HG03095 (cell line): ENCODE measurements around the gene KLHL22.
A peak's percentile ranks its signal among the peaks of the same experiment; 100 is the strongest.
"Not testable (repeated sequence)": the region's sequence is repeated elsewhere in the genome, so short reads cannot be mapped to it uniquely, and the experiment has no call there.

Source experiments
- ATAC-seq: cut with Tn5 transposase; IDR thresholded peaks from one replicate; pipeline ENCODE4 v1.9.1; 2021; ENCODE audit warnings: moderate library complexity; ENCODE audit not compliant: unreplicated experiment

Gene KLHL22, protein sequence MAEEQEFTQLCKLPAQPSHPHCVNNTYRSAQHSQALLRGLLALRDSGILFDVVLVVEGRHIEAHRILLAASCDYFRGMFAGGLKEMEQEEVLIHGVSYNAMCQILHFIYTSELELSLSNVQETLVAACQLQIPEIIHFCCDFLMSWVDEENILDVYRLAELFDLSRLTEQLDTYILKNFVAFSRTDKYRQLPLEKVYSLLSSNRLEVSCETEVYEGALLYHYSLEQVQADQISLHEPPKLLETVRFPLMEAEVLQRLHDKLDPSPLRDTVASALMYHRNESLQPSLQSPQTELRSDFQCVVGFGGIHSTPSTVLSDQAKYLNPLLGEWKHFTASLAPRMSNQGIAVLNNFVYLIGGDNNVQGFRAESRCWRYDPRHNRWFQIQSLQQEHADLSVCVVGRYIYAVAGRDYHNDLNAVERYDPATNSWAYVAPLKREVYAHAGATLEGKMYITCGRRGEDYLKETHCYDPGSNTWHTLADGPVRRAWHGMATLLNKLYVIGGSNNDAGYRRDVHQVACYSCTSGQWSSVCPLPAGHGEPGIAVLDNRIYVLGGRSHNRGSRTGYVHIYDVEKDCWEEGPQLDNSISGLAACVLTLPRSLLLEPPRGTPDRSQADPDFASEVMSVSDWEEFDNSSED

DNA sequence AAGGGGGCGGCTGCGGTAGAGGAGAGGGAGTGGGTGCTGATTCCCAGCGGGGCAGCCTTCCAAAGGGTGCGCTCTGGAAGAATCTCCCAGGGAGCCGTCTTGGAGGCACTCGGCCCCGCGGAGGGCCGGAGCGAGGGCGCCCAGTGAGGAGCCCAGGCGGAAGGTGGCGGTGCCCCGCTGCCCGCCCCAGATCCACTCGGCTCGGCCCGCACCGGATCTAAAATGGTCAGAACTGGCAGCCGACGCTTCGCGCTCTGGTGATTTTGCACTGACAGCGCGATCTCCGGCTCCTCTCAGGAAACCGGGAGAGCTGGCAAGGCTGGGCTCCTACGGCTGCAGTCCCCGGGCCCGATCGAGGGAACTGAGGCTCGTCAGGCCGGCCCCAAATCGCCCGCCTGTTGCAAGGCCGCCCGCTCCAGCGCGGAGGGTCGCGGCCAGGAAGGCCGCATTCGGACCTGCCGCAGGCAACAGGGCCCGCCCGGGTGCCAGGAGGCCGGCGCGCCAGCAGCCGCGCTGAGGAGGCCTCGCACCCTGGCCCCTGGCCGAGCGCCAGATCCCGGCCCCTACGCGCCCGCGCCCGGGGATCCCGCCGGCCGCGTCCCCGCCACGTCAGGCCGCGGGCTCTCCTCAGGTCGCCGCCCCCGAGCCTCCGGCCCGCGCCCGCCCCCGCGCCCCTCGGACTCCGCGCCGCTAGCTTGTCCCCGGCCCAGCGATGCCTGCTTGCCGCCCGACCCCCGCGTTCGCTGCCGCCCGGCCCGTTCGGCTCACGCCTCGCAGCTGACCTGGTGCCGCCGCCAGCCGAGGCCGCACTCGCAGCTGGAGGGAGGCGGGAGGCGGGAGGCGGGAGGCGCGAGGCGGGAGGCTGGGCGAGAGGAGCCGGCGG is at the start of gene KLHL22:
Gene KLHL22 (minus strand): TSS at position 818 of the 883 bp plus-strand sequence. CDS start 6,584 bp downstream, outside the sequence.
- peak; percentile 16 for ATAC-seq

DNA sequence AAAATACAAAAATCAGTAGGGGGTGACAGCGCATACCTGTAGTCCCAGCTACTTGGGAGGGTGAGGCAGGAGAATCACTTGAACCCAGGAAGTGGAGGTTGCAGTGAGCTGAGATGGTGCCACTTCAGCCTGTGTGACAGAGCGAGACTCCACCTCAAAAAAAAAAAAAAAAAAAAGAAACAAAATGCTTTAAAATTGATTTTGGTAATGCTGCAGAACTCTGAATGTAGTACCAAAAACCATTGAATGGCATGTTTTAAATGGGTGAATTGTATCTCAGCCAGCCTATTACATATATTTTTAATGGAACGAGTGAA is 49.7 kb upstream of the KLHL22 start:
- not testable (repeated sequence) for ATAC-seq

DNA sequence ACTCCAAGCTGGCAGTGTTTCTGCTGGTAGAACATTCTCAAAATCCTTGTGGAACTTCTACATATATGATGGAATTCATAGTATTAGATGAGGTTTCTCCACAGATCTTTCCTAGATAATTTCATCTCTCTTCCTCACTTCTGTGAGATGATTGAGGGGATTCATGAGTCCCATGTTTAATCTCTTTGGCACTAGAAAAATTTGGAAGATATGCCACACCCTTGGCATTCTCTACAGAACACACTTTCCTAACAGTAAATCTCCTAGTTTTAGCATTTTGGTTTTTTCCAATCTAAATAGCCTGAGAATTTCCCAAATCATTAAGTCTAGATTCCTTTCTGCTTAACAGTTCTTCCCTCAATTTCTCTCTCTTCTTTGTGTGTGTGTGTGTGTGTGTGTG is 47.1 kb upstream of the KLHL22 start:
- ATAC-seq: no peak

DNA sequence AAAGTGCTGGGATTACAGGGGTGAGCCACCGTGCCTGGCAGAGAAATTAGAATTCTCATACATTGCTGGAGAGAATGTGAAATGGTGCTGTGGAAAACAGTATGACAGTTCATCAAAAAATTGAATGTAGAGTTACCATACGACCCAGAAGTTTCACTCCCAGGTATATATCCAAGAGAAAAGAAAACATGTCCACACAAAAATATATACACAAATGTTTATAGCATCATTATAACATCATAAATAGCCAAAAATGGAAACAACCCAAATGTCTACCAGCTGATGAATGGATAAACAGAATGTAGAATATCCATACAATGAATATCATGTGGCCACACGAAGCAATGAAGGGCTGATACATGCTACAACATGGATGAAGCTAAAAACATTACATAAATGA is 46.5 kb upstream of the KLHL22 start:
- no peak for ATAC-seq

DNA sequence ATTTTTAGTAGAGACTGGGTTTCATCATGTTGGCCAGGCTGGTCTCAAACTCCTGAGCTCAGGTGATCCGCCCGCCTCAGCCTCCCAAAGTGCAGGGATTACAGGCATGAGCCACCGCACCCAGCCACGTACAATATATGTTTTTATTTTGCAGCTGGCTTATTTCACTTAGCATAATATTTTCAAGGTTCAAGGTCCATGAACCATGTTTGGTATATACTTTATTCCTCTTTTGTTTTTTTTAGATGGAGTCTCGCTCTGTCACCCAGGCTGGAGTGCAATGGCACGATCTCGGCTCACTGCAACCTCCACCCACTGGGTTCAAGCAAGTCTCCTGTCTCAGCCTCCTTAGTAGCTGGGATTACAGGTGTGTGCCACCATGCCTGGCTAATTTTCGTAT is 43.3 kb upstream of the KLHL22 start:
- ATAC-seq: not testable (repeated sequence)

DNA sequence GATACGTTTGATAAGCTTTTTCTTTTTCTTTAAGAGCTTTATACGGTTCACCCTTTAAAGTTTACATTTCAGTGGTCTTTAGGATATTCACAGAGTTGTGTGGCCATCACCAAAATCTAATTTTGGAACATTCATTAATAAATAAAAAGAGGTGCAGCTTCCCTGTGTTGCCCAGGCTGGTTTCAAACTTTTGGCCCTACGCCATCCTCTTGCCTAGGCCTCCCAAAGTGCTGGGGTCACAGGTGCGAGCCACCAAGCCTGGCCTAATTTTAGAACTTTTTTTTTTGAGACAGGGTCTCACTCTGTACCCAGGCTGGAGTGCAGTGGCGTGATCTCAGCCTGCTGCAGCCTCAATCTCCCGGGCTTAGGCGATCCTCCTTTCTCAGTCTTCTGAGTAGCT is 42.4 kb upstream of the KLHL22 start:
- no peak for ATAC-seq

DNA sequence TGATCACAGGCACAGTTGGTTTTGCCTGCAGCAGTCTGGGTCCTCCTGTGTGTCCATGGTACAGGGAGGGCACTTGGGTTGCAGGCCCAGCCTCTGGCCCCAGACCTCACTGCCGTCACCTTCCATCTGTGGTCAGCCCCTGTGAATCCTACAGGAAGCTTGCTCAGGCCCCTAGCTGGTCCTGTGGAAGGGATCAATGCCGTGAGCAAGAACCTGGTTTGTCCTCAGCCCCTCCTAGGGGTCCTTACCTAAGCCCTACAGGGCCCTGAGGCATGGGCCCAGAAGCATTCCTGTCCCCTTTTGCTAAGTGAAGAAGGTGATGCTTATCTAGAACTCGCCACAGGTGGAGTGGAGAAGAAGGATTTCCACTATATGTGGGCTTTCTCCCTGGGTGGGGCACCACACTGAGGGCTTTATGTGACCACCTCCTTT is 41.7 kb upstream of the KLHL22 start:
- ATAC-seq: no peak

DNA sequence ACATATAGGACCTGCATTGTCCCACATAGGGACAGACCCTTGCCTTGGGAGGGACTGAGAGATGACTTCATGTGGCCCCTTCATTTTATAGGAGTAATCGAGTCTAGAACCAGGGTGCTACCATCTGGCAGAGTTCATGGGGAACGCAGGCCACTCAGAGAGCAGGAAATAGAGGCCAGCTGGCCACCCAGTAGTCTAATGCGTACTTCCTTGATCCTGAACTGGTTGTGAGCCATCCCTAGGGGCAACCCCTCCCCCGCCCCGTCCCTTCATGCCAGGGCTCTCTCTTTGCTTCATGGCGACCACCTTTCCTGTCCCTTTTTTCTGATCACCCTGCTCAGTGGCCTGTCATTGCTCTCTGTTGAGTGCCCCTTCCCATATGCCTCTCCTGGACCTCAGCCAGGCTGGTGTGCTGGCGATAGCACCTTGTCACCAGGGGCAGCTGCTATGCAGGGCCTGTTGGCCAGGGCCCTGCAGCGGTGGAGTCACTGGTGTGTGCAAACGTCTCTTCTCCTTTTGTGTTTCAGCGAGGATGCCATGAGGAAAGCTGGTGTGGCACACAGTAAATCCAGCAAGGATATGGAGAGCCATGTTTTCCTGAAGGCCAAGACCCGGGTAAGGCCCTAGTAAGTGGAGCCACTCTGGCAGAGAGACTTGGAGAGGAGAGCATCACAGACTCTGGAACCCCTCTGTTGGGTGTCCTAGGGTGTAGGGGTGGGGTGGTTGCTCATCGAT is 41.2 kb upstream of the KLHL22 start:
- ATAC-seq: no peak

DNA sequence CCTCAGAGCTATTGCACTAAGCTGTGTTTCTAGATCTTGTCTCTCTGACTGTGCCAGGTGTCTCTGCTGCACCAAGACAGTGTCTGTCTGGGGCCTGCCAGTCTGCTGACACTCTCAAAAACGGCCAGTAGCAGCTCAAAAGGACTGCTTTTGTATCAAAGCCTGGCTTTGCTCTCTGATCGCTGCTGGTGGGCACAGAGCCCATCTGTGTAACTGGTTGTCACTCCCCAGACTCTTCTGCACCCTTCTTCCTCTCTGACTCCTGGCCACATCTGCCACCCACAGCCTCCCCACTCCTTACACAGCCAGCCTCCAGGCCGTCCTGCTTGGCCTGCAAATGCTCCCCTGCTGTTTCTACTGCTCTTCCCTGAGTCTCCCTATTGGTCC is 38.3 kb upstream of the KLHL22 start:
- no peak for ATAC-seq

DNA sequence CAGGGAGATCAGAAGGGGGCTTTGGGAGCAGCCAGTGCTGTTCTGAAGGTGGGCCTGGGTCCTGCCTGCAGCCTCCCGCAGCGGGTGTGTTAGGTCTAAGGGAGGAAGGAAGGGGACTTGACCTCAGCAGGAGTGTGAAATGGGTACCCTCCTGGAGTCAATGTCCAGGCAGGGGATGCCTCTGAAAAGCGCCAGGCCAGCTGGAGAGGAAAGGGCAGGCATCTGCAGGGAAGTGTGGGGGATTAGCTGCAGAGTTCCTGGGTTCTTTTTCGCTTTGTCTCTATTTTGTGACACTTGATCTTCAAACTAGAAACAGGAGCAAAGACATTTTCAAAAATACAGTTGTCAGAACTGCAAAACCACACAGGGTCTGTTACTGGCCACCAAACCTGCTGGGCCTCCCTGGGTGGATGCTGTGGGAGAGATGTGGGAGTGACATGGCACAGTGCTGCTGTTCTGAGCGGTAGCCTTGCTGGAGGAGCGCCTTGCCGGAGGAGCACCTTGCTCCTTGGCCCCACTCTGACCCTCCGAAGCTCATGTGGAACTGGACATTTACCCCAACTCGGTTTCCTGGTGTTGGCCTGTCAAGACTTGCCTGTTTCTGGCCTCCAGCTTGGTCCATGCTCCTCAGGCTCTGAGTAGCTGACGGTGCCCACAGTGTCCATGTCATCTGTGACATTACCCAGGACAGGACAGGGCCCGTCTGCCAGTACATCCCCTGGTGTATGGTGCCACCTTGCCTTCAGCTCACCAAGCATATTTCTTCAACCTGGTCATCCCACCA is 37.7 kb upstream of the KLHL22 start:
- ATAC-seq: no peak

DNA sequence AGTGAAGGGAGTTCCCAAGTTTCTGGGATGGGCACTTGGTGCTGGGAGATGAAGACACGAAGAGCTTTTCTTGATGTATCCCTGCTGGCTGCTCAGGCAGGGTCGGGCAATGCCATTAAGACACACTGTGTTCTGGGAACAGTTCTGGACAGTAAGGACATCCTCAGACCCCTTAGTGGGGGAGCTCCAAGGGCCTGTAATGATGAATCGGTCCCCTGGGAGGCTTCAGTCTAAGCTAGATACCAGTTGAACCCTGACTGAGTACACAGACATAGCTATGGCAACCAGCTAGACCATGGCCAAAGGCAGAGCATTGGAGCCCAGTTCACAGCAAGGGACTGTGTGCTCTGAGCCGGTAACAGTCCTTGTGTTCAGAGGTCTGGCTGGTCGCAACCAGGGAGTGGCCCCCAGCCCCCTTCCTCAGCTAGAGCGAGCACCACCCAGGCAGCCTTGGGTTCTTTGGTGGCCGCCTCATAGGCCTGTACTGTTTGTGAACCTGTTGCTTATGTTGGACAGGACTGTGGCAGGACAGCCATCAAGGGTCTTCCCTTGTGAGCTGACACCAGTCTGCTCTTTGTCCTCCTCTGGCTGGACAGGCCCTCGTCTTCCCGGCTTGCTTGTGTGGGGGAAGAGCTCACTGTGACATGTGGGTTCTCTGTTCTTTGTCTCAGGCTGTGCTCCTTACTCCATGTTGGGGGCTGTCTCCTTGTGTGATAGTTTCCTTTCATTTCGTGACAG is 36.8 kb upstream of the KLHL22 start:
- ATAC-seq: no peak

DNA sequence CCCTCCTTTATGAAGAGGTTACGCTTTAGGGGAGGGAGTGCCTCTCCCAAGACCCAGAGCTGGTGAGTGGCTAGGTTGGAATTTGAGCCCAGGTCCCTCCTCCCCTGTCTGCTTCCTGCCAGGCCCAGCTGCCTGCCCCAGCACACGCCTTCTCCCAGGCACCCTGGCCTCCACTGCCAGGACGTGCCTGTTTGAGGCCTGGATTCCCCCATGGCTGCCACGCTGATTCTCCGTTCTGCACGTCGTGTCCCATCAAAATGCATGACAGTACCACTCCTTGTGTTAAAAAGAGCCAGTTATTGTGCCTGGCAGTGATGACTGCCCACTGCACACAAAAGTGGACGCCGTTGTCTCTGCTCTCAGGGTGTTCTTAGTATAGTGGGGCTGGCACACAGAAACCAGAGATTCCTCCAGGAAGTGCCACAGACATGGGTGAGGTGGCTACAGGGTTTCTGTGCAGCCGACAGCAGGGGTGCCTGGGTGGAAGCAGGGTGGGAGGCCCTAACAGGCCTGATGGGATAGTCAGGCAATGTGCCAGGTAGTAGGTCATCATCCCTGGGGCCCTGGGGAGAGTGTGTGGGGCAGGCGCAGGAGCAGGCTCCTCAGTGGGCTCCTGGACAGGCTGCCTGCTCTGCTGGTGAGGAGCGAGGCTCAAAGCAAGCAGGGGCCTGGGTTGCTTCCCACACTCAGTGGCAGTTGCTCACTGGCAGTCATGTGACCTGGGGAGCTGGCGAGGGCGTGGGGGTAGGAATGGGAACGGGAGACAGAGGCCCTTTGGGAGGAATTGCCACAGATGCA is 36.0 kb upstream of the KLHL22 start:
- ATAC-seq: no peak

DNA sequence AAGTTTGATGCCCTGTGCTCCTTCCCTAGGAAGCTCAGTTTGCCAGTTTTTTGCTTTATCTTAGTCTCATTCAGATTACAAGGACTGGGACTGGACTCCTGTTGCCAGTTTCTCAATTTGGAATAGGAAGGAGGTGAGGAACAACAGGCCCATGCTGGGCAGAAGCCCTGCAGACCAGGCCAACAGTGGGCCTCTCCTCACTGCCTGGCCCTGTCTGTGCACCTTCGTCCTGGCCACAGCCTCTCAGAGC is 35.5 kb upstream of the KLHL22 start:
- no peak for ATAC-seq

DNA sequence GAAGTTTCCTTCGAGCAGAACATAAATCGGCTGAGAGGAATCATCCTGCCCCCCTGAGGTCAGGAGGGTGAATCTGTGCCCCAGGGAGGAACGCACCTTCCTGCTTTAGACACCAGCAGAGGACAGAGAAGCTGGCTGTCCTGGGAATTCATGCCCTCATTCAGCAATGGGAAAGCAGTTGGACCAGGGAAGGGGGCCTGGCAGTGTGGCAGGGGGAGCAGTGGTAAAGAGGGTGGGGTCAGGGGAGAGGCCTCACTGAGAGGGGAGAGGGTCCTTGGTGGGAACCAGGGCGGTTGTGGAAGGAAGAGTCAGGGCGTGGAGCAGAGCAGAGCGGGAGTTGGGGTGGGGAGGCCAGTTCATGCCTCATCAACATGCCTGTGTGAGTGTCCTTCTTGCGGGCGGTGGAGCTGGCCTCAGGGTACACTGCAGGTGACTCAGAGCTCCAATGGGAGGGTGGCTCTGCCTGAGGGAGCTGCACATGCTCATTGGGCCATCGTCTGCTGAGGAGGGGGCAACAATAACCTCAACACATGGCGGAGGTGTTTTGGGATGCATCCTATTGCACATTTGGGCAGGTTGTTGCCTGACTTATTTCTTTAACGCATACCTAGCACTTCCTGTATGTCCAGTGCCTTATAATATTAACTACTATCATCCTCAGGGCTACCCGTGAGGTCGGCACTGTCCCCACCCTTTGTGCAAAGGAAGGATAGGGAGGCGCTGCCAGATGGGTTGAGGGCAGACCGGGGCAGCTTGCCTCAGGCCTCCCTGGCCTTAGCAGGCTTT is 35.0 kb upstream of the KLHL22 start:
- no peak for ATAC-seq

DNA sequence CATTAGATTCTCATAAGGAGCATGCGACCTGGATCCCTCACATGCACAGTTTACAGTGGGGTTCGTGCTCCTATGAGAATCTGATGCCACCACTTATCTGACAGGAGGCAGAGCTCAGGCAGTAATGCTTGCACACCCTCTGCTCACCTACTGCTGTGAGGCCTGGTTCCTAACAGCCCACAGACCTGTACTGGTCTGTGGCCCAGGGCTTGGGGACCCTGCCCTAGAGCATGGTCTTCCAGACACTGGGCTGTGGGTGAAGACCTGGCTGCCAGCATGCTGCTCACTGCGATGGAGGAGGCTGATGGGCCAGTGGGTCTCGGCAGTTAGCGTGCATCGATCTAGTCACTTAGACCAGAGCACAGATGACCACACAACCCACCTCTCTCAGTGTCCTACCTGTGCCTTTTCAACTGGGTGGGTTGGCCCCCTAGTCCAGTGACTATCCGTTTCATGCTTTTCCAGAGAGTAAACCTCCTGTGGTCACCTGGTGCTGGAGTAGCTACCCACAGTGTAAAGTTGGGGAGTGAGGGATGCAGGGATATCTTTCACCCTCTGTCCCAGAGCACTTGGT is 32.9 kb upstream of the KLHL22 start:
- no peak for ATAC-seq

DNA sequence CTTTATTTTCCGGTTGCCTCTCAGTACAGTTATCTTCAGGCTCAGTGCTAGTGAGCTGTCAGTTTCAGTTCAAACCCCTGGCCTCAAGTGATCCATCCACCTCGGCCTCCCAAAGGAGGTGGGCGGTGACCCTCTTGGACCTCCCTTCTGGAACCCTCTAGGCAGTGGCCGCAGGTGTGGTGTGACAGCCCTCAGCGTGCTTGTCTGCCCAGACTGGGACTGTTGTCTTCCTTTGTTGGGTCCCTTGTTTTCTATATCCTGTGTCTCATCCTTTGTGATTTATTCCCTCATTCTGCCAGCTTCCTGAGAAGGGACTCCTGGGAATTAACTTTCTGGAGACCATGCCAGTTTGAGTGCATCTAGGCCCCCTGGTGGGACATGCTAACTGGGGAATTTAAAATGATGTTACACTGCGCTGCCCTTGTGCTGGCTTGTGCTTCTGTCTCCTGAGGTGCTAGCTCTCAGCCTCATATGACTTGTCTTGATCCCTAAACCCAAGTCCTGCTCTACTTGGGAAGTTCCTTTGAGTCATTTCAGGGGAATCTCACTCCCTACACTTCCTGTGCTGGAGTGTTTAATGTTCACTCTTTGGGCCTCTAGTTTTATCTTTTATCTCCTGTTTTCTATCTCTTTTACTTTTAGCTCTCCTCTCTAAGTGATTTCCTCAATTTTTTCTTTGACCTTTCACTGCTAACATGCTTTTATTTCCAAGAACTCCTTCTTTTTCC is 31.2 kb upstream of the KLHL22 start:
- no peak for ATAC-seq

DNA sequence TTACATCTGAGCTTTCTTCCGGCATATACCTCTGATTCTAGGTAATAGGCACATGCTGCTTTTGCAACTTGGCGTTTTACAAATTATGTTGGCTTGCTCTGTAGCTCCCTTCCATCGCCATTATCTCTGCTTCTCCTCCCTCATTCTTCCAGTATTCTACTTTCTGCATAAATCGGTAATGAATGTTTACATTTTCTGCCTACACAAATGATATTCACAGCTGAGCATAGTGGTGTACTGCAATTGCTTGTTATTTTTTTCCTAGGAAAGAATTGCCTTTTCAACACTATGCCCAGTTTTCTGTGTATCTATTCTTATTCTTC is 30.7 kb upstream of the KLHL22 start:
- ATAC-seq: no peak
